GM19328 (cell line): ENCODE data around the gene UBASH3B.

Experiments used
- ATAC-seq: cut with Tn5 transposase; IDR thresholded peaks from one replicate; pipeline ENCODE4 v1.9.1; 2021; ENCODE audit warnings: mild to moderate bottlenecking, moderate library complexity; ENCODE audit not compliant: unreplicated experiment

The UBASH3B gene

GRCh38 chr11:122777343-122777742 is 121.8 kb downstream of the UBASH3B start:
- ATAC-seq, result no peak

- no peak for ATAC-seq
Measured at GRCh38 chr11:122778148-122778547, 122.6 kb downstream of the UBASH3B start.

- ATAC-seq, result no peak
Measured at GRCh38 chr11:122779047-122779629, 123.6 kb downstream of the UBASH3B start.

GRCh38 chr11:122780296-122780949 is 124.9 kb downstream of the UBASH3B start:
- ATAC-seq, result no peak

GRCh38 chr11:122781378-122782195 is 126.1 kb downstream of the UBASH3B start:
- ATAC-seq, result no peak

- ATAC-seq, result no peak
Measured at GRCh38 chr11:122782222-122782621, 126.7 kb downstream of the UBASH3B start.

GRCh38 chr11:122784325-122784955 is 128.9 kb downstream of the UBASH3B start:
- ATAC-seq, result no peak

- ATAC-seq, result no peak
Measured at GRCh38 chr11:122785031-122785541, 129.6 kb downstream of the UBASH3B start.

- no peak for ATAC-seq
Measured at GRCh38 chr11:122786896-122787295, 131.4 kb downstream of the UBASH3B start.

GRCh38 chr11:122788781-122789535 is 133.4 kb downstream of the UBASH3B start:
- ATAC-seq, result no peak

- ATAC-seq, result no peak
Measured at GRCh38 chr11:122789907-122790306, 134.4 kb downstream of the UBASH3B start.

- no peak for ATAC-seq
Measured at GRCh38 chr11:122791411-122791810, 135.9 kb downstream of the UBASH3B start.

GRCh38 chr11:122791836-122792235 is 136.3 kb downstream of the UBASH3B start:
- ATAC-seq, result no peak

- no peak for ATAC-seq
Measured at GRCh38 chr11:122793515-122793914, 138.0 kb downstream of the UBASH3B start.

GRCh38 chr11:122795307-122795706 is 139.8 kb downstream of the UBASH3B start:
- ATAC-seq, result no peak

- no peak for ATAC-seq
Measured at GRCh38 chr11:122796128-122796717, 140.7 kb downstream of the UBASH3B start.

- no peak for ATAC-seq
Measured at GRCh38 chr11:122797651-122798050, 142.1 kb downstream of the UBASH3B start.

- ATAC-seq, result no peak
Measured at GRCh38 chr11:122799406-122800105, 144.0 kb downstream of the UBASH3B start.

GRCh38 chr11:122802876-122803275 is 147.4 kb downstream of the UBASH3B start:
- ATAC-seq, result no peak

GRCh38 chr11:122803306-122803705 is 147.8 kb downstream of the UBASH3B start:
- ATAC-seq, result no peak
